GM19468 (cell line): ENCODE measurements around the gene UPP1.
A peak's percentile ranks its signal among the peaks of the same experiment; 100 is the strongest.

Experiments used
- ATAC-seq: cut with Tn5 transposase; IDR thresholded peaks from one replicate; pipeline ENCODE4 v1.9.1; 2021; ENCODE audit warnings: mild to moderate bottlenecking, moderate library complexity, moderate number of reproducible peaks; ENCODE audit not compliant: unreplicated experiment; ENCODE audit errors: extremely low read depth

Gene UPP1

DNA sequence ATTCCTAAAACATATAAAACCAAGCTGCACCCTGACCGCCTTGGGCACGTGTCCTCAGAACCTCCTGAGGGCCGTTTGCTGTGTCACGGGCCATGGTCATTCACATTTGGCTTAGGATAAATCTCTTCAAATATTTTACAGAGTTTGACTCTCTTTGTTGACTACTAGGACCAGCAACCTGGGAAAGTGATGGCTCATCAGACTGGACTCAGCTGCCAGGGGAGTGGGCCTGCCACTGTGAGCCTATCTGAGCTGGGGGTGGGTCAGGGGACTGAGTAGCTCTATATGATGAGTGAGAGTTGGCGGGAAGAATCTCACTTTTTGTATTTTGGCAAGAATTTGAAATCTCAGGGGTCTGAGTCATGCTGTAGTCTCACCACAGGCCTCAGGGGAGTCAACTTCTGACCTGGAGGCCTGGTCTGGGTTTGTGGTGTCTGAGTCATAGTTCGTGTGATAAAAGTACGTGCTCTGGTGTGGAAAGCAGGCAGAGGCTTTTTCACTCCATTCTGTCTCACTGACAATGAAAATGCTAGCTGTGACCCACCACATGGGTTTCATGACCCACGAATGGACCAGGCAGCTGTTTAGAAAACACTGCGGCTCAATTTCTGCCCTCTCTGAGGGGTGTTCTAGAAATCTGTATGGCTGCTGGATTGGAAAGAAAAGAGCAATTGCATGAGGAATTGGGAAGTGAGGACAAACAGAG lies 4.2 kb upstream of the UPP1 start:
- ATAC-seq = peak; percentile 61

DNA sequence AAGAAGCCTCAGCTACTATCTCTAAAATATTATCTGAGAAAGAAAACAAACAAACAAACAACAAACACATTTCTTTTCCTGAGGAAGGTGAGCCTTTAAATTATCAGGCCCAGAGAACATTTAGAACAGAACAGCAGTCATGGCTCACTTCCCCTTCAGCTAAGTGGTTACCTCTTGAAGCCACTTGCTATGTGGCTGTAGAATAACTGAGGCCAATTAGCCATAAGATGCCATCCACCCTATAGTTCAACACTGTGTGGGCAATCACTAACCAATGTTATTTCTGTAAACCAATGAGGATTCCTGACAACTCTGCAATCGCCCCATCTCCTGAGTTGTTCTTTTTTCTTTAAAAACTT lies 3.7 kb upstream of the UPP1 start:
- ATAC-seq = no peak

DNA sequence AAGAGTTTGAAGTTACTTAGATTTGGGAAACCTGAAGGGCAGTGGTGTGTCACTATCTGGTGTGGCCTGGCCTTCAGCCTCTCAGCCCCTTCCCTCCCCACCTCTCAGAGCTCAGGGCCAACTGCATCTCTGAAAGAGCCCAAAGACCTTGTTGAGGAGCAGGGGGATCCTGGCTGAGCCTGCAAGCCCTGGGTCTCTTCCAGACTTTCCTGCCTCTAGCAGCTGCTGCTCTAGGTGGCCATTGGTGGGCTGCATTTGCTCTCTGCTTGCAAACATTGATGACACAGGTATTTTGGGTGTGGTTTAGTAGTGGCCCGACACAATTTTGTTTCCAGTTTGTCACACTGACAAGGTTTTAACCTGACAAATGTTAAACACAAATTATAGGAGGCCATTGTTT lies 3.1 kb upstream of the UPP1 start:
- ATAC-seq = no peak

- peak; percentile 3 for ATAC-seq
These were observed 1.7 kb upstream of the UPP1 start for GRCh38 chr7:48087349-48087748.

DNA sequence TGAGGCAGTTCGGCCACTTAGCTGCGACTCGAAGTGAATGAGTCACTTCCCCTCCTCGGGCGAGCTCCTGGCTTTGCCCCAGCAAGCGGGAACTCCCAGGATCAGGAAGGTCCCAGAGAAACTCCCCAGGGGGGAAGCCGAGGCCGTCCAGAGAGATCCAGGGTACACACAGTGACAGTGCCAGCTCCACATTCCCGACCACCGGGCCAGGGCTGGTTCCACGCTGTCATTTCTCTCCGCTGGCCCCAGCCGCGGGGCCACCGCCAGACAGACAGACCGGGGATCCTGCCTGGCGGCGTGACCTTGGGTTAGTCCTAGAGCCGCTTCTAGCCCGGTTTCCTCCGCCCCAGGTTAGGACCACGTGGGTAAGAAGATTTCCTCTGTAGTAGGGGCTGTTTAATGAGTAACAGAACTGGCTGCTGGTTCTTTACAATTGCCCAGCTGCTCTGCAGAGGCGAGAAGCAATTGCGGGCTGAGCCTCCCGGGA lies 463 bp upstream of the UPP1 start:
- ATAC-seq = peak; percentile 61

GRCh38 chr7:48090095-48090805 lies 1.2 kb downstream of the UPP1 start:
- no peak for ATAC-seq

- no peak for ATAC-seq
These were observed 2.7 kb downstream of the UPP1 start for GRCh38 chr7:48091506-48092433.

GRCh38 chr7:48094861-48095293 lies 5.8 kb downstream of the UPP1 start:
- no peak for ATAC-seq

DNA sequence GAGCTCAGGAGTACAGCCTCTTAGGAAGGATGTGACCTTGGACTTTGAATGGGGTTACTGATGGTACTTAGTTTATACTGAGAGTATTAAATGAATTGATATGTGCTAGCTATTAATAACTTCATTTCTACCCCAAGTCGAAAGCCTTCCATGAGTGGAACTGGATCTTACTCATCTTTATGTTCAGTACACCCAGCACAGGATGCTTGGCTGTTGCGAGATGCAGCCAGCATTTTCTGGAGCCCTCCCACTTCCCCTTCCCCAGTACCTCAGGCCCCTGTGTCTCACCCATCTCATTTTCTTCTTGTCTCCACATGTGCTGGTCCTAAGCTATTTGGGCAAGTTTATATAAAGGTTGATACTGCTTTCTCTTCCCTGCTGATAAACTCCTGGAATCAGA lies 7.2 kb downstream of the UPP1 start:
- no peak for ATAC-seq

GRCh38 chr7:48097521-48098231 lies 8.6 kb downstream of the UPP1 start:
- no peak for ATAC-seq

- no peak for ATAC-seq
These were observed 9.8 kb downstream of the UPP1 start for GRCh38 chr7:48098846-48099245.

DNA sequence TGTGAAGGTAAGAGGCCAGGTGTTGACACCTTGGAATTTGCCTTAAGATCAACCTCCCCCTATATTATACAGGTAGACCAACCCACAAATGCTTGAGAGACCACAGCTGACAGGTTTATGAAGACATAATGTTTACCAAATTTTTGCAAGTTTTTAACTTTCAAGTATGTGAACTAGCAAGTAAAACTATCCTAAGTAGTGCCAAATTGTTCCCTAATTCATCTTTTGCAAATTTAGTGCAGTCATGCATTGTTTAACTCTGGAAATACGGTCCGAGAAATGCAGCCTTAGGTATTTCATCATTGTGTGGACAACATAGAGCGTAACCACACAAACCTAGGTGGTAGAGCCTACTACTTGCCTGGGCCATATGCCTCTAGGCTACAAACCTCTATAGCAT lies 10.7 kb downstream of the UPP1 start:
- ATAC-seq = no peak

DNA sequence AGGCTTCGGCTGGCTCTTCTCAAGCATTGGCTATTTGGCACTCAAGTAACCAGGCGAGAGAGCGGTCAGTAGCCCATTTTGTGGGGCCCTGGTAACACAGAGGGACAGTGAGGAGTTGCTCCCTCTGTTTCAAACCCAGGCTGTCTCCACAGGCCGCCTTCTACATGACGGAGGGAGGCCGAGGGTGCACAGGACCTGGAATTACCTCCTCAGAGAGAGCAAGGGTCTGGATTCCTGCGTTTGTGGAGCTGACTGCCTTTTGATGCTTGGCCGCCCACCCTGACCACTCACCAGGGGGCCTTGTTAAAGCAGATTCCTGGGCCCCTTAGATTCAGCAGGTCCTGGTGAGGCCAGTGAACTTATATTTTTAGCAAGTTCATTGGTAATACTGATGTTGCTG lies 12.3 kb downstream of the UPP1 start:
- ATAC-seq = no peak

DNA sequence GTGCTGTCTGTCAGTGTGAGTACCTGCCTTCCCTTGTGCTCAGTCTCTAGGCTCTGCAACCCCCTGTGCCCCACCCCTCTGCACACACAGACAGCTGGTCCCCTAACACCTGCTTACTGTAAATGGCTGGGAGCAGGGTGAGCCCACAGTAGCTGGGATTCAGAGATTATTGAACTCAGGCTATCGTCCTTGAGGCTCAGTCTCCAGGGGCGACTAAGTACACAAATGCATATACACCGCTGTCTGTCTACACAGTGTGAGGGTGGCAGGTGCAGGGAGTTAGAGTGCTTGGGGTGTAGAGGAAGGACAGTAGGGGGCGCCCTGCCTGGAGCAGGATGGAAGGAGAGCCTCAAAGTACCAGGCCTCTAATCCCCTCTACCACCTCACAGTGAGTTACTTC lies 12.9 kb downstream of the UPP1 start:
- ATAC-seq = no peak

DNA sequence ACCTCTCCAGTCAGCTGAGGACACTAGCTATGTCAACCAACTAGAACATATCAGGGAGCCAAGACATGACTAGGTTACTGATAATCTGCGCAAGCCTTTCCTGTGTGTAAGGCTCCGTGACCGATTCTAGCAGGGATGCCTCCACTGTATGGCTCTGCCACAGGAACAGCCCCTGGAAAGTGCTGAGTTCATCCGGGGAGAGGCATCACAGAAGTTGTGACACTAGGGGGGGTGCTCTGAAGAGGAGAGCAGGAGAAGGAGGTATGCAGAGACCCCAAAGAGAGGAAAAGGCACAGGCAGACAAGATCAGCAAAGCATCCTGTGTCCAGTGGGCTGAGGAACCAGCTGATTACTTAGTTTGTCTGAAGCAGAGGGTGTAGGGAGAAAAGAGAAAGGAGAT lies 13.5 kb downstream of the UPP1 start:
- ATAC-seq = no peak

GRCh38 chr7:48105045-48105444 lies 16.0 kb downstream of the UPP1 start:
- no peak for ATAC-seq

GRCh38 chr7:48106906-48107659 lies 18.0 kb downstream of the UPP1 start:
- ATAC-seq = no peak

DNA sequence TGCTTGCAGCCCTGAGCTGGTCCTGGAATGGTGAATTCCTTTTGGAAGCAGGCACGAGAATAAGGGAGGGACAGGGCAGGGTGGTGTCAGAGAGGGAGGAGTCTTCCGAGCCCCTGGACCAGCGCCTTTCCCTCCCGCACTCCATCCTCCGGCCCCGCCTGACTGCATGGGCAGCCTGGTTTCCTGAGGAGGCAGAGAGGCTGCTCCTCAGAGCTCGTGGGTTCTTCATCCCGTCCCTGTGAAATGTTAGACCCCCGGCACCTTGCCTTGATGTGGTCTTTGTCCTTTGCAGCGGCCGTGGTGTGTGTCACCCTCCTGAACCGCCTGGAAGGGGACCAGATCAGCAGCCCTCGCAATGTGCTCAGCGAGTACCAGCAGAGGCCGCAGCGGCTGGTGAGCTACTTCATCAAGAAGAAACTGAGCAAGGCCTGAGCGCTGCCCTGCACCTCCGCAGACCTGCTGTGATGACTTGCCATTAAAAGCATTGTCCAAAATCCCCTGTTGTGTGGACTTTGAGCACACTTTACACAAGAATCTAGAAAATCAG lies 18.9 kb downstream of the UPP1 start:
- no peak for ATAC-seq
